Nephron progenitor cell (in vitro differentiated cells): ENCODE measurements around the gene RPL38.

Experiments
- DNase-seq: peaks from one replicate; pipeline ENCODE4 v3.0.0; 2021
- H3K27ac Mint-ChIP-seq: 2 replicates; pipeline ENCODE4 v1.8.0; 2021; ENCODE audit warnings: mild to moderate bottlenecking, moderate library complexity, mixed read lengths
- H3K27me3 Mint-ChIP-seq: 2 replicates; pipeline ENCODE4 v1.8.0; 2021; ENCODE audit warnings: mild to moderate bottlenecking, low read depth, mixed read lengths; ENCODE audit not compliant: poor library complexity
- H3K36me3 Mint-ChIP-seq: 2 replicates; pipeline ENCODE4 v1.8.0; 2021; ENCODE audit warnings: low read depth, mixed read lengths
- H3K4me1 Mint-ChIP-seq: 2 replicates; pipeline ENCODE4 v1.8.0; 2021; ENCODE audit warnings: mixed read lengths
- H3K4me3 Mint-ChIP-seq: 2 replicates; pipeline ENCODE4 v1.8.0; 2021; ENCODE audit warnings: mild to moderate bottlenecking, moderate library complexity, mixed read lengths
- H3K9me3 Mint-ChIP-seq: 2 replicates; pipeline ENCODE4 v1.8.0; 2021; ENCODE audit warnings: mild to moderate bottlenecking, moderate library complexity, mixed read lengths
- TF ChIP-seq, protein P1 (sequence below): fragments of 200-600 bp; sonication (generic); IDR thresholded peaks from 2 replicates; pipeline ENCODE4 v1.5.0; 2021; ENCODE audit warnings: antibody characterized with exemption

The RPL38 gene

DNA sequence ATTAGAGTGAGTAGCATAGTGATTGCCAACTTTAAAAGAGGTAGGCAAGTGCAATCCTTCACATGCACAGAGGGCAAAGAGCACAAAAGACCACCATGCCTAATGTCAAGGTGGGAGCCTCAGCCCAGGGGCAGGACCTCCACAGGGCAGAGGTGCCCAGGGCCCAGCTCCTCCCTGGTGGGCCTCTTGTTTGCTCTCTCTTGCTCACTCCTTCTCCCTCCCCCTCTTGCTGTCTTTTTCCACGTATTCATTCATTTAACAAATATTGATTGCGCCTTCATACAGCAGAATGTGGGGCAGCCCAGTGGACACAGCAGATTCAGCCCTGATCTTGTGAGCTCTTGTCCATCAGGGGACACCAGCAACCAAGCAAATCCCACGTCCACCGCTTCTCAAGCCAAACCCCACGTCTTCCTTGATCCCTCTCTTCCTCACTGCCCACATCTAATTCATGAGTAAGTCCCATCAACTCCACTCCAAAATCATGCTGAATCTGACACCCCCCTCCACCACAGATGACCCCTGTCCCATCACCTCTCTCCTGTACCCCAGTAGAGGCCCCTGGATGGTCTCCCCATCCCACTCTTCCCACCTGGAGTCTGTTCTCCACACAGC is 44.1 kb upstream of the RPL38 start:
- no peak overlapping the region for H3K4me3 Mint-ChIP-seq
- peaks cover 12% of the 10 kb centered on the region for H3K27me3 Mint-ChIP-seq
- H3K36me3 Mint-ChIP-seq = no peaks in the 10 kb centered on the region
- H3K9me3 Mint-ChIP-seq = peaks cover 9% of the 10 kb centered on the region
- no peak for DNase-seq
- H3K4me1 Mint-ChIP-seq = peaks cover 17% of the 10 kb centered on the region
- TF ChIP-seq, protein P1, sequence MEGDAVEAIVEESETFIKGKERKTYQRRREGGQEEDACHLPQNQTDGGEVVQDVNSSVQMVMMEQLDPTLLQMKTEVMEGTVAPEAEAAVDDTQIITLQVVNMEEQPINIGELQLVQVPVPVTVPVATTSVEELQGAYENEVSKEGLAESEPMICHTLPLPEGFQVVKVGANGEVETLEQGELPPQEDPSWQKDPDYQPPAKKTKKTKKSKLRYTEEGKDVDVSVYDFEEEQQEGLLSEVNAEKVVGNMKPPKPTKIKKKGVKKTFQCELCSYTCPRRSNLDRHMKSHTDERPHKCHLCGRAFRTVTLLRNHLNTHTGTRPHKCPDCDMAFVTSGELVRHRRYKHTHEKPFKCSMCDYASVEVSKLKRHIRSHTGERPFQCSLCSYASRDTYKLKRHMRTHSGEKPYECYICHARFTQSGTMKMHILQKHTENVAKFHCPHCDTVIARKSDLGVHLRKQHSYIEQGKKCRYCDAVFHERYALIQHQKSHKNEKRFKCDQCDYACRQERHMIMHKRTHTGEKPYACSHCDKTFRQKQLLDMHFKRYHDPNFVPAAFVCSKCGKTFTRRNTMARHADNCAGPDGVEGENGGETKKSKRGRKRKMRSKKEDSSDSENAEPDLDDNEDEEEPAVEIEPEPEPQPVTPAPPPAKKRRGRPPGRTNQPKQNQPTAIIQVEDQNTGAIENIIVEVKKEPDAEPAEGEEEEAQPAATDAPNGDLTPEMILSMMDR = no peak
- no peak overlapping the region for H3K27ac Mint-ChIP-seq

DNA sequence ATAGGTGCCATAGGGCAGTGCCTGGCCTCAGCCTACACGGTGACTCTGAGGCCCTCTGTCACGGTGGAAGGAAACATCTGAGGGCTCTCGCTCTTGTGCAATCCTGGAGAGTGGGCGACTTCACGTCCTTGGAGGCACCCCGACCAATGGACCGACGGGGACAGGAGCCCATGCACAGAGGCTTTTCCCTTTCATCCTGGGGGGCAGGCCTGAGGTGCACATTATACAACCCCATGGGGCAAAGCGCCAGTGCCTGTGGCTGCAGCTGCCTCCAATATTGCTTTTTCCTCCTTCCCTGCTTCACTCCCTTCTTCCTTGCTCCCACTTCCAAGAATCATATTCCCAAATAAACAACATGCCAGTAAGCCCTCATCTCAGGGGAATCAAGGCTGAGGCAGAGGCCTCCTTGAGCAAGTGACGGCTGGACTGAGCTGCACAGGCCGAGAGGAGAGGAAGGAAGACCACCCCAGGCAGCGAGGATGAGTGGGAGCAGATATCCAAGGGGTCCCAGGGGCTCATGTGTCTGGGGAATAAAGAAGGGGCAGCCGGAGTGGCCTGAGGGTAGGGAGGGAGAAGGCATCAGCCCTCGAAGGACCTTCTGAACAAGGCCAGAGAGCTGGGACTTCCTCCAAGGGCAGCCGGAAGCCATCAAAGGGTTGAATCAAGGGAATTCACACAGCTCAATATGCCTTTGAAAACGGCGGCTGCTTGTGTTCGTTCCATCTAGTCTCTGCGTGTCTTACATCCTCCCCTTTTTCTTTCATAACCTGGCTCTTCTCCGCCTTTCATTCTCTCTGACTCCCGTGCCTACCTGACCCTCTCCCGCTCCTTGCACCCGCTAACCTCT is 42.6 kb upstream of the RPL38 start:
- Mint-ChIP-seq H3K36me3 (no peaks in the 10 kb centered on the region), H3K27ac (peak overlapping the region; percentile 78), H3K27me3 (peaks cover 8% of the 10 kb centered on the region), H3K4me3 (peak overlapping the region; percentile 7), H3K4me1 (peaks cover 16% of the 10 kb centered on the region), H3K9me3 (peaks cover 9% of the 10 kb centered on the region)
- TF ChIP-seq, protein P1 = no peak
- no peak for DNase-seq

DNA sequence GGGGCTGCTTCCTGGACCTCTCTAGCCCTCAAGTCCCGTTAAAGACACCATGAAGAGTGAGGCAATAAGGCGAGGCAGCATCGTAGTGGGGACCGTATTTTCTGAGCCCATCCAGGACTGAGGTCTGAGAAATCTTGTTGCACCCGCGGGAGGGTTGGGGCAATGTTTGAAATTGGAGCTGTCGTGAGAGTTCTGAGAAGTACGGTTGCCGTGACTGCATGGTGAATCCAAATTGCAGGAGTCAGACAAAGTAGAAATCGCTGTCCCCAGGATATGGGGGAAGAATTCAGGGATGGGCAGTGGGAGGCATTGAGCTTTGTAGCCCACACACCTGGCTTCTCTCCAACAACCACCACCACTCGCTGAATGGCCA is 42.0 kb upstream of the RPL38 start:
- peaks cover 16% of the 10 kb centered on the region for H3K4me1 Mint-ChIP-seq
- H3K27ac Mint-ChIP-seq = peak overlapping the region; percentile 78
- TF ChIP-seq, protein P1 = no peak
- peaks cover 9% of the 10 kb centered on the region for H3K9me3 Mint-ChIP-seq
- no peak for DNase-seq
- H3K36me3 Mint-ChIP-seq = no peaks in the 10 kb centered on the region
- H3K4me3 Mint-ChIP-seq = peak overlapping the region; percentile 7
- peaks cover 10% of the 10 kb centered on the region for H3K27me3 Mint-ChIP-seq

DNA sequence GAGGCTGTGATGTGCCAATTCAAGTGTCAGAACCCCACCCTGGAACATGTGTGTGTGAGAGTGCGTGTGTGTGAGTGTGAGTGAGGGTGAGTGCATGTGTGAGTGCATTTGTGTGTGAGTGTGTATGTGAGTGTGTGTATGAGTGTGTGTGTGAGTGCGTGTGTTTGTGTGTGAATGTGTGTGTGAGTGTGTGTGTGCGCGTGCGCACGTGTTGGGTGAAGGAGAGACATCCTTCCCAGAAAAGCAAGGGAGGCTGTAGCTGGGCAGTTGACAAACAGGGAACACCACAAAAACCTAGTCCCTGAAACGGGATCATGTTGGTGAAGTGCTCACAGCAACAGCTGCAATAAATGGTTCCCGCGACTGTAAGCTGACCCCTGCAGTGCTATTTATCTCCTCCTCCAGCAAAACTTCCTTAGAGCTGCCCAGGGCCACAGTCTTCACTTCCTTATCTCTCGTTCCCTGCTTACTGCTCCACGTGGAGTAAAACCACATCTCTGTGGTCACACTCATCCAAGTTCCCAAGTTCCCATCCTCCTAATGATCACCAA is 40.1 kb upstream of the RPL38 start:
- H3K4me3 Mint-ChIP-seq = no peak overlapping the region
- H3K4me1 Mint-ChIP-seq = peaks cover 16% of the 10 kb centered on the region
- TF ChIP-seq, protein P1 = no peak
- no peak overlapping the region for H3K27ac Mint-ChIP-seq
- peaks cover 9% of the 10 kb centered on the region for H3K27me3 Mint-ChIP-seq
- DNase-seq = no peak
- no peaks in the 10 kb centered on the region for H3K36me3 Mint-ChIP-seq
- H3K9me3 Mint-ChIP-seq = peaks cover 24% of the 10 kb centered on the region

DNA sequence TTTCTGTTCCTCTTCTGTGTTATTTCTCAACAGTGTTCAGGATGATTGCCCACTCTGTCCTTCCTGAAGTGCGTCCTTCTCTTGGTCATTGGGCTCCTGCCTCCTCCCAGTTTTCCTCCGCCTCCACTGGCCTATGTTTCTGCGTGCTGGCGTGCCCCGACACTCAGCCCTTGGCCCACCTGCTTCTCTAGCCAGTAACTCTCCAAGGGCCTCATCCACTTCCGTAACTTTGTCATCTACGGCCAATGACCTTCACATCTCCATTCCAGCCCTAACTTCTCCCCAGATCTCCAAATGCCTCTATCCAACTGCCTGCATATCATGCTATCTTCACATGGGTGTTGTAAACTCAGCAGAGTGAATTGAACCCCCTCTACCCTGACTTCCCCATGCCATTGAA is 39.6 kb upstream of the RPL38 start:
- no peak for DNase-seq
- Mint-ChIP-seq H3K27me3 (peaks cover 10% of the 10 kb centered on the region), H3K36me3 (no peaks in the 10 kb centered on the region), H3K27ac (no peak overlapping the region), H3K4me3 (no peak overlapping the region), H3K9me3 (peaks cover 20% of the 10 kb centered on the region), H3K4me1 (peaks cover 16% of the 10 kb centered on the region)
- TF ChIP-seq, protein P1 = no peak
